Measurements from ENCODE around the gene CEP41.

The CEP41 gene, protein sequence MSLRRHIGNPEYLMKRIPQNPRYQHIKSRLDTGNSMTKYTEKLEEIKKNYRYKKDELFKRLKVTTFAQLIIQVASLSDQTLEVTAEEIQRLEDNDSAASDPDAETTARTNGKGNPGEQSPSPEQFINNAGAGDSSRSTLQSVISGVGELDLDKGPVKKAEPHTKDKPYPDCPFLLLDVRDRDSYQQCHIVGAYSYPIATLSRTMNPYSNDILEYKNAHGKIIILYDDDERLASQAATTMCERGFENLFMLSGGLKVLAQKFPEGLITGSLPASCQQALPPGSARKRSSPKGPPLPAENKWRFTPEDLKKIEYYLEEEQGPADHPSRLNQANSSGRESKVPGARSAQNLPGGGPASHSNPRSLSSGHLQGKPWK

DNA sequence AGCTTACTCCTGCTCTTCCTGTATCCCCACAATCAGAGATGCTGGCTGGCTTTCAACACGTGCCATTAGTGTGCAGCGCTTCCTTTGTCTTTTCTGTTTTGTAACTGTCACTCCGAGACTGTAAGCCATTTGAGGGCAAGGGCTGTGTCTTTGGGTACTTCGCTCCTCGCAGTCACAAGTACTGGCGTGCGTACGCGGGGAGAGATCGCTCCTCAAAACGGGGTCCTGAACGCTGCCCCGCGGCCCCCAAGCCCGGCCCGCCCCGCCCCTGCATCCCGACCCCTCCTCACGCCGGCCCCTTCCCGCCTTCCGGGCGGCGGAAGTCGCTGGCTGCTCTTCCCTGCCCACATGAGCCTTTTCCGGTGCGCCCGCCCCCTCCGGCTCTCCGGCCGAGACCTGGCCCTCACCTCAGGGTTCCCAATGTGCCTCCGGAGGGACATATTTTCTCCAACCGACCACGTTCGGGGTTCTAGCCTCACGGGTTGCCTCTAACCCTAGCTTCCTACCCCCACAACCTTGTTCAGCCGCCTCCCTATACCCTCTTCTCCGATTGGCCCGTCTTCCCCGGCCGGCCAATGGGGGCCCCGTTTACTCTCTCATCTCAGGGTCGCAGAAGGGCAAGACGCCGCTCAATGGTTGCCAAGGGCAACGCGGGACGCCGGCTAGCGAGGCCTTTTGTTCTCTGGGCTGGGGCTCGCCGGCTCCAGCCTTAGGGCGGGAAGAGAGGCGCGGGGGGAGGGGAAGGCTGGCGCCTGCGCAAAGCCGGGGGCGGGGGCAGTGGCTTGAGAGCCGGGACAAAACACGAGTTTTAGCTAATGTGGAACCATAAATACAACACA is at the start of gene CEP41:
Gene CEP41 (minus strand): TSS at position 490 of the 839 bp plus-strand sequence. CDS start 50 bp downstream, at position 440.
- H3K4me3 ChIP-seq (ENCODE audit: low read depth, low read length) = peak within 1 kb of the TSS; percentile 73
- DNase-seq (ENCODE audit: low read depth) = peak; percentile 83
- TF ChIP-seq, protein P1, sequence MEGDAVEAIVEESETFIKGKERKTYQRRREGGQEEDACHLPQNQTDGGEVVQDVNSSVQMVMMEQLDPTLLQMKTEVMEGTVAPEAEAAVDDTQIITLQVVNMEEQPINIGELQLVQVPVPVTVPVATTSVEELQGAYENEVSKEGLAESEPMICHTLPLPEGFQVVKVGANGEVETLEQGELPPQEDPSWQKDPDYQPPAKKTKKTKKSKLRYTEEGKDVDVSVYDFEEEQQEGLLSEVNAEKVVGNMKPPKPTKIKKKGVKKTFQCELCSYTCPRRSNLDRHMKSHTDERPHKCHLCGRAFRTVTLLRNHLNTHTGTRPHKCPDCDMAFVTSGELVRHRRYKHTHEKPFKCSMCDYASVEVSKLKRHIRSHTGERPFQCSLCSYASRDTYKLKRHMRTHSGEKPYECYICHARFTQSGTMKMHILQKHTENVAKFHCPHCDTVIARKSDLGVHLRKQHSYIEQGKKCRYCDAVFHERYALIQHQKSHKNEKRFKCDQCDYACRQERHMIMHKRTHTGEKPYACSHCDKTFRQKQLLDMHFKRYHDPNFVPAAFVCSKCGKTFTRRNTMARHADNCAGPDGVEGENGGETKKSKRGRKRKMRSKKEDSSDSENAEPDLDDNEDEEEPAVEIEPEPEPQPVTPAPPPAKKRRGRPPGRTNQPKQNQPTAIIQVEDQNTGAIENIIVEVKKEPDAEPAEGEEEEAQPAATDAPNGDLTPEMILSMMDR (IDR thresholded peaks at IDR 0.05; ENCODE audit: control insufficient read depth, extremely low read depth, insufficient read depth) = no peak

DNA sequence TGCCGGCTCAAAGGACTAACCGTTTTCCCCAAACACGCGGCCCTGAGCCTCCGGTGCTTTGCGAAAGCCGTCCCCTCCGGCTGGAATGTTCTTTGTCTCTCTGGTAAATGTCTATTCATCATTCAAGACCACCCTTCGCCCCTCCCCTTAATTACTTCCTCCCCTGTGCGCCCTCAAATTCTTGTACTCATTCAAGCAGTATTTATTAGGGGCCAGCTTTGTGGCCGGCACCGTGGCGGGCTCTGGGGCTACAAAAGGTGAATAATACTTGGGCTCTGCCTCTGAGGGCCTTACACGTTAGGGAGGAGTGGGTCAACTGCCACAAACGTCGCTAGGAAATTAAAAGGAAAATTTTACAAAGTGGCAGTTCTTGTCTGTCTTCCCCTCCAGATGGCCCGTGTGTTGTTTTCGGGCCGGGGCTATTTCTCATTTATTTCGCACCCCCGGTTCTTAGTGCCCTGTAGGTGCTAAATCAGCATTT is 49.5 kb upstream of the CEP41 start:
- DNase-seq (ENCODE audit: low read depth) = no peak
- no peak overlapping the region for H3K4me3 ChIP-seq (ENCODE audit: low read depth, low read length)

DNA sequence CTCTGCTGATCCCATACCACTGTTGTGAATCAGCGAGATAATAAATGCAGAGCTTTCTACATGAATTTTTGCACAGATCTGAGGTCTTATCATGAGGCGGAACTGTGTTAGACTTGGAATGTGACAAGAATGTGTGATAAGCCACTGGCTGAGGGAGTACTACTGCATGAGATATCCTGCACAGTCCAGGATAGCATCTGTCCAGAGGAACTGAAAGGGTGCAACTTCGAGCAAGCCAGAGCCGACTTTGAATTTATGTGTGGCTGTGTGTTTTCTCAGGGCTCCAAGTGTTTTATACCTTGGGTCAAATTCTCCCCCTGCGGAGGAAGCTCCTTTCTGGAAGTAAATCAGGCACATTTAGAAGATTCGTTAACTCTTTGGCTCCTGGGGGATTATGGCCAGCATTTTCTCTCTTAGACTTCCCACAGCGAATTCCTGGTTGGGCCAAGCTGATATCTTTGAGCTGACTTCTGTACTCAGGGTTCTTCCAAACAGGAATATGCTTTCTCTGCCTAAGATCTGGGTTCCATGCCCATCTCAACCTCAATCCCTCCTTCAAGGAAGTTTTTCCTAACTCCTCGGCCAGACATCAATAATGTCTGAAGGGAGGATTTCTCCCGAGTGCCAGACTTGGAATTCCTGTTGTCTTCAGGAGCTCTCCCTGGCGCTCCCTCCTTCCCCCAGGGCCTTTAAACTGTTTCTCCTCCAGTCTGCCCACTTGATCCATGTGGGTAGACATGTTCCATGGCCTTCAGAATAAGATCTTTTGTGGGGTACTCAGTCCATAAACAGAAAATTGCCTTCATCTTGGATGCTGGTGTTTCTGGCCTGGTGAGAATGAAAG is 48.5 kb upstream of the CEP41 start:
- TF ChIP-seq, protein P1 (IDR thresholded peaks at IDR 0.05; ENCODE audit: control insufficient read depth, extremely low read depth, insufficient read depth) = no peak
- DNase-seq (ENCODE audit: low read depth) = no peak
- no peak overlapping the region for H3K4me3 ChIP-seq (ENCODE audit: low read depth, low read length)

More for the DNA sequence above, 49.5 kb upstream of the CEP41 start:
- TF ChIP-seq, protein P1 (IDR thresholded peaks at IDR 0.05; ENCODE audit: control insufficient read depth, extremely low read depth, insufficient read depth) = no peak

GRCh38 chr7:130488392-130489139 is 47.8 kb upstream of the CEP41 start:
- DNase-seq (ENCODE audit: low read depth) = no peak
- TF ChIP-seq, protein P1 (IDR thresholded peaks at IDR 0.05; ENCODE audit: control insufficient read depth, extremely low read depth, insufficient read depth) = no peak
- H3K4me3 ChIP-seq (ENCODE audit: low read depth, low read length) = no peak overlapping the region

DNA sequence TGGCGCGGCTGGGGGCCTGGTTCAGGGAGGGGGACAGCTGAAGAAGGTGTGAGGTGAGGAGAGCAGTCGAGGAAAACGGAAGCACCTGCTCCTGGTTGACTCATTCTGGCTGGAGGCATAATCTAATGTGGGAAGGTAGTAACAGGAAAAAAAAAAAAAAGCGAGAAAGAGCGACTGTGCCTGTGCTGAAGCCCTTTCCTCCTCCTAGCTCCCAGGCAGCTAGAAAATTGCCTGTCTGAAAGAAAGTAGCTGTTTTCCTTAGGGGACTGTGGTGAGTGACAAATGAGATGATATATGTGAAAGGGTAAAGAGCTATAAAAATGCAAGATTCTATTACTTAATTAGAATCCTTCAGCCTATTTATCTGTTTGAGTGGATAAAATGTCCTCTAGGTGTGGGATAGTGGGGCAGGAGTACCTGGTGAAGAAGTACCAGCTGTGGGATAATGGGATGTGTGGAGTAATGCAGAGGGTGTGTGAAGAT is 46.2 kb upstream of the CEP41 start:
- no peak for DNase-seq (ENCODE audit: low read depth)
- TF ChIP-seq, protein P1 (IDR thresholded peaks at IDR 0.05; ENCODE audit: control insufficient read depth, extremely low read depth, insufficient read depth) = no peak
- peak overlapping the region; percentile 51 for H3K4me3 ChIP-seq (ENCODE audit: low read depth, low read length)
